ENCODE data around the gene ELMO1. TPM values are rescaled to one million over a fixed set of nuclear protein-coding genes. Genes with fewer than 3 reads are reported as not detected.

ELMO1 gene
- total RNA-seq, 1 experiment from 2014 or later, result 1.1 TPM

DNA sequence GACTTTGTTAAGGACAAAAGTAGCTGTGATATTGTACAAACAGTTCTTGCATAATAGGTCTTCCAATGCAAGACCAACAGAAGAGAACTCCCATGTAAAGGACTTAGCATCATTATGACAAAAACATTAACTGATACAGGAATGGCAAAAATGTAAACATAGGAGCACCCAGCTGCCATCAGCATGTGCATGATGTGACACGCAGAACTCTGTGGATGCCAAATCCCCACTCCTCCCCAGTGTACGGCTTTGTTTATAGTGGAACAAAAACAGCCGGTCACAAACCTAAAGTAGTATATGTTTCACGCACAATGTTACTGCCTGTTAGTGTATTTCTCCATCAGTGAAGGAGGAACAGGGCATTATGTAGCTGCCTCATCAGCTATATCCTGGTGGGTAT, 408.3 kb downstream of the ELMO1 start:
- no TSS peak for BruUV-seq (replicated peaks)
- Histone ChIP-seq H3K27me3 (ENCODE audit: insufficient read depth, low read length) (no peaks in the 10 kb centered on the region), H3K4me2 (ENCODE audit: low read length) (no peak overlapping the region), H3K79me2 (ENCODE audit: insufficient read depth, low read length) (no peaks in the 10 kb centered on the region), H3K9ac (ENCODE audit: low read length) (no peak overlapping the region), H3K4me1 (ENCODE audit: control insufficient read depth in 1 of 2, insufficient read depth in 2 of 2, low read length in 2 of 2) (peaks cover 3 to 7% of the 10 kb centered on the region in 2 experiments; a peak in 2 of 4 replicates), H3K27ac (ENCODE audit: low read depth, low read length) (no peak overlapping the region), H3K9me3 (ENCODE audit: control insufficient read depth in 1 of 2, insufficient read depth in 1 of 2, low read depth in 1 of 2, low read length in 2 of 2) (peaks cover 0 to 11% of the 10 kb centered on the region in 2 experiments; a peak in 1 of 4 replicates), H3K9me2 (ENCODE audit: insufficient read depth) (no peaks in the 10 kb centered on the region), H2AFZ (ENCODE audit: low read depth, low read length, poor library complexity, severe bottlenecking) (no peak overlapping the region), H4K20me1 (ENCODE audit: insufficient read depth) (no peaks in the 10 kb centered on the region), H3K36me3 (ENCODE audit: control insufficient read depth in 1 of 2, insufficient read depth in 2 of 2, low read length in 2 of 2) (no peaks in the 10 kb centered on the region), H3K4me3 (replicated peaks in 1 of 2; ENCODE audit: low read depth in 1 of 2, low read length in 2 of 2) (no peak overlapping the region)
- RAD21 ChIA-PET (ENCODE audit: low non-redundant PET in 1 of 2, low total read pairs in 2 of 2, uncharacterized antibody in 2 of 2, unreplicated experiment in 2 of 2), result interaction anchor here in 1 of 2 experiments (0.7 kb wide), 1 partner anchor 141 kb away, joined by 3 read pairs; no protein-coding TSS in a partner anchor
- TF ChIP-seq CEBPB (IDR thresholded peaks at IDR 0.05; ENCODE audit: low read depth) (no peak), YY1 (IDR thresholded peaks at IDR 0.05; ENCODE audit: extremely low read depth, insufficient replicate concordance, low read depth, low read length) (no peak), SP1 (IDR thresholded peaks at IDR 0.05; ENCODE audit: low read depth) (no peak), POLR2A (IDR thresholded peaks at IDR 0.05; ENCODE audit: borderline replicate concordance, extremely low read depth, insufficient read depth, insufficient read length) (no peak), FOSL1 (IDR thresholded peaks at IDR 0.05; ENCODE audit: low read depth) (no peak)
- TF ChIP-seq, protein P1, sequence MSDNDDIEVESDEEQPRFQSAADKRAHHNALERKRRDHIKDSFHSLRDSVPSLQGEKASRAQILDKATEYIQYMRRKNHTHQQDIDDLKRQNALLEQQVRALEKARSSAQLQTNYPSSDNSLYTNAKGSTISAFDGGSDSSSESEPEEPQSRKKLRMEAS (IDR thresholded peaks at IDR 0.05), result no peak
- TF ChIP-seq, protein P2, sequence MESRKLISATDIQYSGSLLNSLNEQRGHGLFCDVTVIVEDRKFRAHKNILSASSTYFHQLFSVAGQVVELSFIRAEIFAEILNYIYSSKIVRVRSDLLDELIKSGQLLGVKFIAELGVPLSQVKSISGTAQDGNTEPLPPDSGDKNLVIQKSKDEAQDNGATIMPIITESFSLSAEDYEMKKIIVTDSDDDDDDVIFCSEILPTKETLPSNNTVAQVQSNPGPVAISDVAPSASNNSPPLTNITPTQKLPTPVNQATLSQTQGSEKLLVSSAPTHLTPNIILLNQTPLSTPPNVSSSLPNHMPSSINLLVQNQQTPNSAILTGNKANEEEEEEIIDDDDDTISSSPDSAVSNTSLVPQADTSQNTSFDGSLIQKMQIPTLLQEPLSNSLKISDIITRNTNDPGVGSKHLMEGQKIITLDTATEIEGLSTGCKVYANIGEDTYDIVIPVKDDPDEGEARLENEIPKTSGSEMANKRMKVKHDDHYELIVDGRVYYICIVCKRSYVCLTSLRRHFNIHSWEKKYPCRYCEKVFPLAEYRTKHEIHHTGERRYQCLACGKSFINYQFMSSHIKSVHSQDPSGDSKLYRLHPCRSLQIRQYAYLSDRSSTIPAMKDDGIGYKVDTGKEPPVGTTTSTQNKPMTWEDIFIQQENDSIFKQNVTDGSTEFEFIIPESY (IDR thresholded peaks at IDR 0.05; ENCODE audit: extremely low read depth, insufficient replicate concordance, low read length), result no peak
- POLR2A ChIA-PET, result no interaction called here
- ATAC-seq, result 0 out of 2 replicates have a peak, but pooled peaks have one; percentile 14
- CTCF ChIA-PET, result no interaction called here
- DNase-seq (ENCODE audit: low read depth, low spot score), result no peak
- intact Hi-C loops (cut with micrococcal nuclease), result no loop called here
